ENCODE data around the gene PPM1A.

DNA sequence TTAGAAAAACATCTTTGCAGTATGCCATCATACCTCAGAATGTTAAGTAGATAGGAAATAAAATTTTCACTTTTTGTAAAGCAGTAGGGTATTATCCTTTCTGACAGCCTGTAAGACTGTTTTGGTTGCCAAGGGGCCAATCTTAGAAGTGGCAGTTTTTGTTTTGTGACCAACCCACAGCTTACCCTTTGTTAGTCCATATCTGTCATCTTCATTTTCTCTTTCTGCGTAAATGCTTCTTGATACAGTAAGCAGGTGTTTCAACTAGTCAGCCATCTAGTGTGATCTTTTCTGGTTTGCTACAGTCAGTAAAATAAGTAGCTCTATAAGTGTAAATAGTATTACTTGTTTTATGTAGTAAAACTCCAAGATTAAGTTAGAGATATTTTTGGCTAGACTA is 8.8 kb downstream of the PPM1A start:
- TF ChIP-seq NFRKB (IDR thresholded peaks at IDR 0.05) (no peak), ARNT (IDR thresholded peaks at IDR 0.05) (no peak), SP1 (IDR thresholded peaks at IDR 0.05) (no peak)
